ENCODE measurements around the gene FMNL2. TPM values are rescaled to one million over a fixed set of nuclear protein-coding genes. Genes with fewer than 3 reads are reported as not detected.

Gene FMNL2
- total RNA-seq, 1 experiment from 2014 or later = 28.1 TPM

DNA sequence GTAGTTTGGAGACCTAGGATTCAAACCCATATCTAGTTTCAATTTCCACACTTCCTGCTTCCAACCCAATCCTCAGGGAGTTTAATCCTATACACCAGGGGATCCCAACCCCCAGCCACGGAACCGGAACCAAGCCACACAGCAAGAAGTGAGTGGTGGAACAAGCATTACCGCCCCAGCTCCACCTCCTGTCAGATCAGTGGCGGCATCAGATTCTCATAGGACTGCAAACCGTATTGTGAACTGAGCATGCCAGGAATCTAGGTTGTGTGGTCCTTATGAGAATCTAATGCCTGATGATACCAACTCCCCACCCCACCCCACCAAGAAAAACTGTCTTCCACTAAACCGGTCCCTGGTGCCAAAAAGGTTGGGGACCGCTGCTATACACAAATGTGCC is 329.8 kb downstream of the FMNL2 start:
- no peaks in the 10 kb centered on the region for H3K9me3 ChIP-seq (ENCODE audit: control insufficient read depth in 1 of 2, insufficient read depth in 1 of 2, low read depth in 1 of 2, low read length in 2 of 2)
- RAD21 ChIA-PET (ENCODE audit: low non-redundant PET in 1 of 2, low total read pairs in 2 of 2, uncharacterized antibody in 2 of 2, unreplicated experiment in 2 of 2) = no interaction called here
- TF ChIP-seq SRF (IDR thresholded peaks at IDR 0.05; ENCODE audit: low read depth) (no peak), CBX3 (IDR thresholded peaks at IDR 0.05; ENCODE audit: low read depth) (no peak), ELF1 (IDR thresholded peaks at IDR 0.05; ENCODE audit: borderline replicate concordance, low read depth) (no peak), SIN3A (IDR thresholded peaks at IDR 0.05; ENCODE audit: low read depth) (no peak)
- H3K9me2 ChIP-seq (ENCODE audit: insufficient read depth) = no peaks in the 10 kb centered on the region
- intact Hi-C loops (cut with micrococcal nuclease) = no loop called here
- no peak overlapping the region for H3K9ac ChIP-seq (ENCODE audit: low read length)
- H3K4me1 ChIP-seq (ENCODE audit: control insufficient read depth in 1 of 2, insufficient read depth in 2 of 2, low read length in 2 of 2) = no peaks in the 10 kb centered on the region
- H3K36me3 ChIP-seq (ENCODE audit: control insufficient read depth in 1 of 2, insufficient read depth in 2 of 2, low read length in 2 of 2) = peaks cover 57 to 61% of the 10 kb centered on the region in 2 experiments
- no TSS peak for BruUV-seq (replicated peaks)
- no peak overlapping the region for H2AFZ ChIP-seq (ENCODE audit: low read depth, low read length, poor library complexity, severe bottlenecking)
- no peak overlapping the region for H3K4me2 ChIP-seq (ENCODE audit: low read length)
- H4K20me1 ChIP-seq (ENCODE audit: insufficient read depth) = no peaks in the 10 kb centered on the region; the same call in 1 of the 2 replicates
- ATAC-seq = no peak
- DNase-seq (ENCODE audit: low read depth, low spot score) = no peak
- CTCF ChIA-PET = no interaction called here
- H3K27ac ChIP-seq (ENCODE audit: low read depth, low read length) = no peak overlapping the region
- no peaks in the 10 kb centered on the region for H3K27me3 ChIP-seq (ENCODE audit: insufficient read depth, low read length)
- no peak overlapping the region for H3K4me3 ChIP-seq (replicated peaks in 1 of 2; ENCODE audit: low read depth in 1 of 2, low read length in 2 of 2)
- POLR2A ChIA-PET = no interaction called here
- H3K79me2 ChIP-seq (ENCODE audit: insufficient read depth, low read length) = peaks cover 9% of the 10 kb centered on the region; the same call in 1 of the 2 replicates

GRCh38 chr2:152674334-152674733 is 339.4 kb downstream of the FMNL2 start:
- Histone ChIP-seq H4K20me1 (ENCODE audit: insufficient read depth) (no peaks in the 10 kb centered on the region), H2AFZ (ENCODE audit: low read depth, low read length, poor library complexity, severe bottlenecking) (no peak overlapping the region), H3K27ac (ENCODE audit: low read depth, low read length) (no peak overlapping the region), H3K36me3 (ENCODE audit: control insufficient read depth in 1 of 2, insufficient read depth in 2 of 2, low read length in 2 of 2) (peaks cover 45 to 70% of the 10 kb centered on the region in 2 experiments), H3K4me1 (ENCODE audit: control insufficient read depth in 1 of 2, insufficient read depth in 2 of 2, low read length in 2 of 2) (no peaks in the 10 kb centered on the region), H3K9me3 (ENCODE audit: control insufficient read depth in 1 of 2, insufficient read depth in 1 of 2, low read depth in 1 of 2, low read length in 2 of 2) (no peaks in the 10 kb centered on the region), H3K79me2 (ENCODE audit: insufficient read depth, low read length) (peaks cover 31% of the 10 kb centered on the region; the same call in 1 of the 2 replicates), H3K9ac (ENCODE audit: low read length) (no peak overlapping the region), H3K9me2 (ENCODE audit: insufficient read depth) (no peaks in the 10 kb centered on the region), H3K4me3 (replicated peaks in 1 of 2; ENCODE audit: low read depth in 1 of 2, low read length in 2 of 2) (no peak overlapping the region), H3K27me3 (ENCODE audit: insufficient read depth, low read length) (no peaks in the 10 kb centered on the region), H3K4me2 (ENCODE audit: low read length) (no peak overlapping the region)
- DNase-seq (ENCODE audit: low read depth, low spot score) (no peak), ATAC-seq (no peak)
- intact Hi-C loops (cut with micrococcal nuclease) = no loop called here
- no peak for TF ChIP-seq CEBPB (IDR thresholded peaks at IDR 0.05; ENCODE audit: low read depth)
- TF ChIP-seq JUND (IDR thresholded peaks at IDR 0.05) = no peak
- no peak for TF ChIP-seq ELF1 (IDR thresholded peaks at IDR 0.05; ENCODE audit: borderline replicate concordance, low read depth)
- TF ChIP-seq EZH2phosphoT487 (IDR thresholded peaks at IDR 0.05; ENCODE audit: borderline replicate concordance) = no peak
- no peak for TF ChIP-seq ZNF274 (IDR thresholded peaks at IDR 0.05; ENCODE audit: low read depth, low read length)
- no peak for TF ChIP-seq EZH2 (IDR thresholded peaks at IDR 0.05)
- TF ChIP-seq MAX (IDR thresholded peaks at IDR 0.05) = no peak
- TF ChIP-seq TCF7L2 (IDR thresholded peaks at IDR 0.05; ENCODE audit: borderline replicate concordance, extremely low read depth, insufficient read depth, insufficient read length) = no peak
- no peak for TF ChIP-seq ZFX (IDR thresholded peaks at IDR 0.05)
- TF ChIP-seq SIN3A (IDR thresholded peaks at IDR 0.05; ENCODE audit: low read depth) = no peak
- no peak for TF ChIP-seq POLR2A (IDR thresholded peaks at IDR 0.05; ENCODE audit: borderline replicate concordance, extremely low read depth, insufficient read depth, insufficient read length)
- TF ChIP-seq, protein P1, sequence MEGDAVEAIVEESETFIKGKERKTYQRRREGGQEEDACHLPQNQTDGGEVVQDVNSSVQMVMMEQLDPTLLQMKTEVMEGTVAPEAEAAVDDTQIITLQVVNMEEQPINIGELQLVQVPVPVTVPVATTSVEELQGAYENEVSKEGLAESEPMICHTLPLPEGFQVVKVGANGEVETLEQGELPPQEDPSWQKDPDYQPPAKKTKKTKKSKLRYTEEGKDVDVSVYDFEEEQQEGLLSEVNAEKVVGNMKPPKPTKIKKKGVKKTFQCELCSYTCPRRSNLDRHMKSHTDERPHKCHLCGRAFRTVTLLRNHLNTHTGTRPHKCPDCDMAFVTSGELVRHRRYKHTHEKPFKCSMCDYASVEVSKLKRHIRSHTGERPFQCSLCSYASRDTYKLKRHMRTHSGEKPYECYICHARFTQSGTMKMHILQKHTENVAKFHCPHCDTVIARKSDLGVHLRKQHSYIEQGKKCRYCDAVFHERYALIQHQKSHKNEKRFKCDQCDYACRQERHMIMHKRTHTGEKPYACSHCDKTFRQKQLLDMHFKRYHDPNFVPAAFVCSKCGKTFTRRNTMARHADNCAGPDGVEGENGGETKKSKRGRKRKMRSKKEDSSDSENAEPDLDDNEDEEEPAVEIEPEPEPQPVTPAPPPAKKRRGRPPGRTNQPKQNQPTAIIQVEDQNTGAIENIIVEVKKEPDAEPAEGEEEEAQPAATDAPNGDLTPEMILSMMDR (IDR thresholded peaks at IDR 0.05 in 2 of 3, conservative IDR thresholded peaks at IDR 0.05 in 1 of 3; ENCODE audit: borderline replicate concordance in 1 of 3, insufficient read depth in 1 of 3, low read depth in 2 of 3, low read length in 2 of 3) = no peak
- TF ChIP-seq FOSL1 (IDR thresholded peaks at IDR 0.05; ENCODE audit: low read depth) = no peak
- TF ChIP-seq, protein P2, sequence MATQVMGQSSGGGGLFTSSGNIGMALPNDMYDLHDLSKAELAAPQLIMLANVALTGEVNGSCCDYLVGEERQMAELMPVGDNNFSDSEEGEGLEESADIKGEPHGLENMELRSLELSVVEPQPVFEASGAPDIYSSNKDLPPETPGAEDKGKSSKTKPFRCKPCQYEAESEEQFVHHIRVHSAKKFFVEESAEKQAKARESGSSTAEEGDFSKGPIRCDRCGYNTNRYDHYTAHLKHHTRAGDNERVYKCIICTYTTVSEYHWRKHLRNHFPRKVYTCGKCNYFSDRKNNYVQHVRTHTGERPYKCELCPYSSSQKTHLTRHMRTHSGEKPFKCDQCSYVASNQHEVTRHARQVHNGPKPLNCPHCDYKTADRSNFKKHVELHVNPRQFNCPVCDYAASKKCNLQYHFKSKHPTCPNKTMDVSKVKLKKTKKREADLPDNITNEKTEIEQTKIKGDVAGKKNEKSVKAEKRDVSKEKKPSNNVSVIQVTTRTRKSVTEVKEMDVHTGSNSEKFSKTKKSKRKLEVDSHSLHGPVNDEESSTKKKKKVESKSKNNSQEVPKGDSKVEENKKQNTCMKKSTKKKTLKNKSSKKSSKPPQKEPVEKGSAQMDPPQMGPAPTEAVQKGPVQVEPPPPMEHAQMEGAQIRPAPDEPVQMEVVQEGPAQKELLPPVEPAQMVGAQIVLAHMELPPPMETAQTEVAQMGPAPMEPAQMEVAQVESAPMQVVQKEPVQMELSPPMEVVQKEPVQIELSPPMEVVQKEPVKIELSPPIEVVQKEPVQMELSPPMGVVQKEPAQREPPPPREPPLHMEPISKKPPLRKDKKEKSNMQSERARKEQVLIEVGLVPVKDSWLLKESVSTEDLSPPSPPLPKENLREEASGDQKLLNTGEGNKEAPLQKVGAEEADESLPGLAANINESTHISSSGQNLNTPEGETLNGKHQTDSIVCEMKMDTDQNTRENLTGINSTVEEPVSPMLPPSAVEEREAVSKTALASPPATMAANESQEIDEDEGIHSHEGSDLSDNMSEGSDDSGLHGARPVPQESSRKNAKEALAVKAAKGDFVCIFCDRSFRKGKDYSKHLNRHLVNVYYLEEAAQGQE (IDR thresholded peaks at IDR 0.05; ENCODE audit: low read depth) = no peak
- no peak for TF ChIP-seq CBX3 (IDR thresholded peaks at IDR 0.05; ENCODE audit: low read depth)
- TF ChIP-seq SRF (IDR thresholded peaks at IDR 0.05; ENCODE audit: low read depth) = no peak
- ChIA-PET POLR2A (no interaction called here), RAD21 (ENCODE audit: low non-redundant PET in 1 of 2, low total read pairs in 2 of 2, uncharacterized antibody in 2 of 2, unreplicated experiment in 2 of 2) (no interaction called here), CTCF (interaction anchor here (1.0 kb wide), 1 partner anchor 11 kb away, joined by 3 read pairs; no protein-coding TSS in a partner anchor)
- no TSS peak for BruUV-seq (replicated peaks)

Measured in HCT116 (cell line).